ENCODE data around the gene RACK1.

RACK1 gene

DNA sequence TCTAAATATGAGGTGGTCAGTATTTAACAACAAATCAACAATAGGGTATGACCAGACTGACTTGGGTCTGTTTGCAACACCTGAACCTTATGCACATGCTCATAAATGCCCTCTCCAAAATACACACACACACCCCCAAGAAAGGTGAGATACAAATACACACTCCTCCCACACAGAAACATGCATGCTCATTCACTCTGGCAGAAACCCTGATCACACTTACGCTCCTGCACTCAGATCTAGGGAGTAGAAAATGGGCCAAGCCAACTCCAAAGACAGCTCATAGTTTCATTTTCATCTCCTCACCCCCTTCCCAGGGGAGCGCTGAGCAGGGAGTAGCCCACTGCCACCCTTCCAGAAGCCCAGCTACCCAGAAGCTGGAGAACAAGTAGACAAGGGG, 50.0 kb downstream of the RACK1 start:
- ATAC-seq: no peak

DNA sequence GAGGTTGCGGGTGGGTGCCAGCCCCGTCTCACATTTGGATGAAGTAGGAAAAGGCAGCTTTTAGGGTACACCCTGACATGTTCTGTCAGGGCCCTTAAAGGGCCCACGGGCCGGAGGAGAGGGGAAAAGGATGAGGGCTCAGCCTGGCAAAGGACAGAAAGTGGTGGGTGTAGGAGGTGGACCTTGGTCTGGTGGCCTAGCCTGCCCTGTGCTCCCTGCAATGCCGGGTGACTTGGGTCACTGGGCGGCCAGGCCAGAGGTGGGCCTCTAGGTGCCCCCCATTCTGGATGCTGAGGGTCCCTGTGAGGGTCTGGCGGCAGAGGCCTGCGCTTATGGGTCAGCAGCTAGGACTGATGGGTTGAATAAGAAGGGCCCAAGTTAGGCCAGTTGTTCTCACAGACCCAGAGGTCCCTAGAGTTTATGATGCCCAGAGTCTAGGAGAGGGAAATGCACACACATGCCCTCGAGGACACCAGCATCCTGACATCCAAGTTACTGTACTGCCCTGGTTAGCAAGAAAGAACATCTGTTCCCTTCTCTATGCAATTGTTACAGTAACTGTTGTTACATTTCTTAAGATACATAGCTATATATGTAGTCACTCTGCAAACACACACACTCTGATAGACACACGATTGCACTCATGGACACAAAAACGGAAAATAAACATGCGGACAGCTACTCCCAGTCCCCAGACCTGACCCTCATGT, 51.2 kb downstream of the RACK1 start:
- ATAC-seq: no peak

DNA sequence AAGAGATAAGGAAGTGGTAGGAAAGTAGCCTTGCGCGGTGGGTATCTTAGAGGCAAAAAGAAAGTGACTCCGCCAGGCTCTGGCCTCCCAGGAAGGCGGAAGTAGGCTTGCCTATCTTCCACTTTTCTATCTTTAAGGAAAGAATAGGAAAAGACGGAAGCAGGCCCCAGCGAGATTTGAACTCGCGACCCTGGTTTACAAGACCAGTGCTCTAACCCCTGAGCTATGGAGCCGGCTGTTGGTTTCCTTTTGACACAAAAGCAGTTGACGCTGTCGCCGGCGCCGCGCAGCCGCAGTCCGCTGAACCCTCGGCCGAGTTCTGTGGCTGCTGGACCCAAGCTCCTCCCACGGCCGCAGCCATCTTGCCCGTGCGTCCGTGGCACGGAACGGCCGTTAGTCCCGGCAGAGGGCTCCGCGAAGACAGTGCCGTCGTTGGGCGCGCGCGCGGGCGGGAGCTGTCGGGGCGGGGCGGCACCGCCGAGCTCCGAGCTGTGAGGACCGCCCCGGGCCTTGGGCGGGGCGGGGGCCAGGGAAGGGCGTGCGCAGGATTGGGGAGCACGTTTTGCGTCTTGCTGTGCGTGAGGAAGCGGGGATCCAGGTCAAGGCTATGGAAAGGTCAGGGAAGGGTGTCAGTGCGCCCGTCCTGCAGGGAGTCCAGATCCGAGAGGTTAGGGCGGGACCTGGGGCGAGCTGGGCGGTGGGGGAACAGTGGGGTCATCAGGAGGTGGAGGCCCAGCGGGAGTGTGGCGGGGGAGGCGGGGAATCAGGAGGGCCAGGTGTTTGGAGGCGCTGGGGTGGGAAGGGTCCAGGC, 52.0 kb downstream of the RACK1 start:
- ATAC-seq: peak; percentile 67 to 73

DNA sequence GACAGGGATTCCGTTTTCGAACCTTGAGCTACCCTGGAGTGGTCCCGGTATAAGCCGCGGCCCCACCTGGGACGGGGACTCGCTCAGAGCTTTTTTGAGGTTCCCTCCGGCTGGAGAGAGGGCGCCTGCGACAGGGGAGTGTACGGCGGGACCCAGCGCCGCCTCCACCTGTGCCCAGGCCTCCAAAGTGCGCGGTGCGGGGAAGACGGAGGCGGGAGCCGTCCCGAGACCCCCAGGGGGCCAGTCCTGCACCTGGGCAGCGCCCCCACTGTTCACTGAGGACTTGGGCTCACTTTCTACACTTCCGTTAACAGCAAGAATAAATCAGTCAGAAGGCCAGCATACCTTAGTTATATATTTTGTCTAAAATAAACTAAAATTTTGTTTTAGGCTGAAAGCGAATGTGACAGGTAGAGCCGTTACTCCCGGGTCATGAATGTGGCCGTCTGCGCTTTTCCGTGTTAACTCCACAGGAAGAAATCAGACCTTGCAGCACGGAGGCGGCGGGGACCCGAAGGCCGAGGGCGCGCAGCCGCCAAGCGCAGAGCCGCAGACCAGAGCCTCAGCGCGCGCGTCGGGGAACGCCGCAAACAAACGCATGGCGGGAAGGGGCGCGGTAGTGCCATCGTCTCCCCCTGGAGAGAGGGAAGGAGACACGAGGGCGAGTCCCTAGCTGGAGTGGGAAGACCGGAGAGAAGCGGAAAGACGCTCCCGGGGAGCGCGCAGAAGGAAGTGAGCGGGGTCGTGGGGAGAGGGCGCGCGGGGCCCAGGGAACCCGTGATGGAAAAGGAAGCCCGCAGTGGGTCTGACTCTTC, 52.8 kb downstream of the RACK1 start:
- peak; percentile 5 to 8 for ATAC-seq

DNA sequence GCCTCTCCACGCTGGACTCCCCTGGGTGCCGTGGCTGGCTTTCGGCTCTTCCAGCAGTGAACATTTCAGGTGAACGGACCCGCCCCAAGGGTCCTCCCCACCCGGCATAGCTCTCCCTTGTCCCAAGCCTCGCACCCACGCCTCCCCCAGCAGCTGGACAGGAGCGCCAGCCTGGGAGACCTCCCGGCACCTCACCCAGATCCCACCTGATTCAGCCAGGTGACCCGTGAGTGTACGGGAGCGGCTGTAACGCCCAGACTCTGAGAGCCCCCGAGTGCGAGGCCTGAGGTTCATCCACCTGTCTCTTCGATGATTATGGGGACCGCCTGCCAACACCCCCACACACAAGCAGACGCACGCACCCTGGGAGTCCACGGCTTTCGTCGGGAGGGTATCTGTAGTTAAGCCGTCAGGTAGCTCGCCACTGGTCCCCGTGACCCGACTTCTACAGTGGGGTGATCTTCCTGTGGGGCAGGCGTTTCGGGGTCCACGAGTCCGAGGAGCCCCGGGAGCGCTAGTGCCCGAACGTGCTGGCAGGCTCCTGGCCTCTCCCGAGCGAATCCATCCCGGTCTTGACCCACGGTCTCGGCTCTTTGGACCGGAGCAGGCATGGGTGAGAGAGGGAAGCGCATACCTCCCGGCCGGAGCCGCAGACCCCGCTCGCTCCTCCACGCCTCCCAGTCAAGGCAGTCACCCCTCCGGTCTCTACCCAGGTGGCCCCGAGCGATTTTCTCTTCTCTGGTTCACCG, 53.6 kb downstream of the RACK1 start:
- no peak for ATAC-seq

DNA sequence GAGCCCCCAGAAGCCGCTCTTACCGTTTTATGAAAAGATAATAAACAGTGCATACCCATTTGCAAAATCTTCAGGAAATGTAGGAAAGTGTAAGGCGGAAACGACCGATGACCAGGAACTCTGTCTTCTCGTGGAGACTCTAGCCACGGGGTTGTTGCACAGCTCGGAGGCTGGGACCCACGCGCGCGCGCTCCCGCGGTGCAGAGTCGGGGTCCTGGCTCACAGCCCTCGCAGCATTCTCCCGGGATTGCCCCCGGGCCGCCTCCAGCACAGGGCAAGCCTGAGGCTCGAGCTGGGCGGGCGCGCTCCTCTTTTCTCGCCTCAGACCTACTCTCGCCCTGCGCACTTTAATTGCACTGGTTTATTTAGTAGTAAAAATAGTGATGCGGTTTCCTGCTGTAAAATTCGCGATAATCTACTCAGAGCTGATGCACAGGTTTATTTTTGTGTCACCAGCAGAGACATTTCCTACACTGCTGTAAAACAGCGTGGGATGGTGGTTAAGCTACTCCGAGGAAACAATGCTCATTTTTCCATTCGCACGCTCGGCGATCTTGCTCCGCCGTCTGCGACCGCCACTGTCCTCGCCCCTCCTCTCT, 54.2 kb downstream of the RACK1 start:
- ATAC-seq: peak; percentile 27 to 32

DNA sequence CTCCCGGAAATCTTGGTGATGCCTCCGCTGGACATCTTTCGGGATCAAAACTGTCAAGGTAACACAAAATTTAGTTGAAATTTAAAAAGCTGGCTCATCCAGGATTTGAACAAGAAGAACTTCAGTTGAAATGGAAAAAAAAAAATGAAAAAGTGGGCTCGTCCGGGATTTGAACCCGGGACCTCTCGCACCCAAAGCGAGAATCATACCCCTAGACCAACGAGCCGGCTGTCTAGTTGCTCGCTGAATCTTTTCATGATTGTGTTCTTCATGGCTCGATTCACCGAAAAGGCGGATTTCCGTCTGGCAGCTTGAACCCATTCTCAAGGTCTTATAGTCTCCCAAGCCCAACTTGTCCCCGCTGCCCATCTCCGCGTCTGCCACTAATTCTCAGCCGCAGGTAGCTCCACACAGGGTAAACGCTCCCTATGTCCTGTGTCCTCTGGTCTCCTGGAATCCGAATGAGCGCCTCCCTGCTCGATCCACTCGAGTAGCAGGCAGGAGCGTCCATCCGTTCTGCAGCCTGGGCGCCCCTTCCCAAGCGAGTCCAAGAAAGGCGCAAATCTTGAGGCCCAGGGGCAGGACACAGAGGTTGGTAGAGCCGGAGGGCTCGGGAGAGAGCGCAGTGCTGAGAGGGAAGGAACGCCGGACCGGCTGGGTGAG, 54.9 kb downstream of the RACK1 start:
- ATAC-seq: no peak

DNA sequence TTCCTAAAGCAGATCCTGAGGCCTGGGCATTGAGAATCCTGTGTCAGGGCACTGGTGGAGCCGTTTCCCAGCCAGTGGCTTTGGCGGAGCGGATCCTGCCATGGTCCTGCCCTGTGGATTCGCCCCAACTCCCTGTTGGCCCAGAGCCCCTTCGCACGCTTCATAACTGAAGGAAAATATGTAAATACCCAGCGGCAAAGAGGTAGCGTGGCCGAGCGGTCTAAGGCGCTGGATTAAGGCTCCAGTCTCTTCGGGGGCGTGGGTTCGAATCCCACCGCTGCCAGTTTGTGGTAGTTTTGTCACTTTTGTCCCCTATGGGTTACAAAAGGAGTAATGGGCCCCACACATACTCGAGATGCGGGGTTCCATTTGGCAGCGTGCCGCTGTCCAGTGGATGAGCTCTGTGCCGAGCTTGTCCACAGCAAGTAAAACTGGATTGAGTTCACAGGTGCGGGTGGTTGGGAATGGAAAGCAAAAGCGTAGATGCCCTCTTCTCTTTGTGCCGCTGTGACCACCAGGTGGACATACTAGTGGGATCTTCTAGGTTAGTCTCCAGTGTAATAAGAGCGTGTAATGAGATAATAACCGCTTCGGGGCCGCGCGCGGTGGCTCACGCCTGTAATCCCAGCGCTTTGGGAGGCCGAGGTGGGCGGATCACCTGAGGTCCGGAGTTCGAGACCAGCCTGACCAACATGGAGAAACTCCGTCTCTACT, 56.0 kb downstream of the RACK1 start:
- ATAC-seq: no peak

DNA sequence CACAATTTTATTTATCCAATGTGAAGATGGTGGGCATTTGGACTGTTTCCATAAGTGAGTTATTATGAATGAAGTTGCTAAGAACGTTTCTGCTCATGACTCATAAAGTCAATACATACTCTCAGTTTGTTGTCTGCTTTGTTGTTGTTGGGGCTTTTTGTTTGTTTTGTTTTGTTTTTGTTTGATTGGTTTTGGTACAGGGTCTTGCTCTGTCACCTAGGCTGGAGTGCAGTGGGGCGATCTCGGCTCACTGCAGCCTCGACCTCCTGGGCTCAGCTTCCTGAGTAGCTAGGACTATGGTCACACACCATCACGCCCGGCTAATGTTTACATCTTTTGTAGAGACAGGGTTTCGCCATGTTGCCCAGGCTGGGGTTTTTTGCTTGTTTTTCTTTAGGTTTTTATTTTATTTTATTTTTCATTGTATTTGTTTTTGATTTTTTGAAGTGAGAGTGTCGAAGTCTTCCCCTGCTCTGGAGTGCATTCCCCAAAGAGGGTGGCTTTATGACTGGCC, 56.7 kb downstream of the RACK1 start:
- no peak for ATAC-seq
